ENCODE data around the gene YPEL1. TPM values are rescaled to one million over a fixed set of nuclear protein-coding genes. Genes with fewer than 3 reads are reported as not detected.

Gene YPEL1
- total RNA-seq = 1 to 10 TPM in 1 of 2 experiments, under 1 TPM in 1; 0.99 to 1.2 TPM

DNA sequence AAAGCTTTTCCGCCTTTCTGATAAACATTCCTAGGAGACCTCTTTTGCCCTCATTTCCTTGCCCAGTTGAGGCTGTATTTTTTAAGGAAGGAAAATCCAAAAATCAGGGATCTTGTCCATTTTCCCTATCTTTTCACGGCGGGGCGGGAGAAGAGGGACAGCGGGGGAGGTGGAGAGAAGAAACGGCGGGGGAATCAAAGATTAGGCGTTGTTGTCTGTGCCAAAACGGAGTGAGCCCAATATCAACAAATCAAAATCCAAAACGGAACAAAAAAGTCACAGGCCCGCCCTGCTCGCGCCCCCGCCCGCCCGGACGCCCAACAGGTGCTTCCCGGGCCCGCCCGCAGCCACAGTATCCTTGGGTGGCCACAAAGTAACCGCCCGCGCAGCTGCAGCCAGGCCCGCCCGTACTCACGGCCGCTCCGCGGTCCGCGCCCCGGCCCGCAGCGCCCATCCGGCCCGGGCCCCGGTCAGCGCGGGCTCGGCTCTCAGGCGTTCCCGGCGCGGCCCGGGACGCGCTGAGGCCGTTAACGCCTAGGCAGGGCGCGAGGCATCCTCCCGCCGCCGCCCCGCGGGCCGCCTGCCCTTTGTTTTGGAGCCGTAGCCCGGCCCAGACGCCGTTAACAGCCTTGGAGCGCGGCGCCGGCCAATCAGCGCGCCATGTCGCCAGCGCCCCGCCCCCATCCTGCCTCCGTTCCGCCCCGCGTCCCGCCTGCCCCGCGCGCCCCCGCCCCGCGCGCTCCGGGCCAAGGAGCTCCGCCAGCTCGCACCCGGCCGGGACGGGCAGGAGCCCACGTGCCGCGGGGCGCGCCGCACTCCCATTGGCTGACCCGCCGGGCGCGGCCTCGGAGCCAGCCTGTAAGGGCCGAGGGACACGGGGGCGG, at the start of gene YPEL1:
TSS of gene YPEL1 (minus strand) at position 595 of the 884 bp plus-strand sequence. CDS start 25,050 bp downstream, outside the sequence.
- ChIA-PET POLR2A (interaction anchor here (1.0 to 2.9 kb wide), 3 partner anchors 12 to 30 kb away, joined by 5 to 10 read pairs (median 5); no protein-coding TSS in a partner anchor), CTCF (interaction anchor here (1.0 to 2.1 kb wide), 3 partner anchors 86 to 217 kb away, joined by 3 to 9 read pairs (median 5); partner anchors contain the start of gene PPM1F)
- intact Hi-C loops (cut with micrococcal nuclease) = loop anchor here (10.0 kb wide), 1 partner anchor 209 kb away; no protein-coding TSS in a partner anchor
- Mint-ChIP-seq H3K36me3 (ENCODE audit: low read depth) (no peaks in the 10 kb centered on the region), H3K4me1 (ENCODE audit: low read depth) (peaks cover 12% of the 10 kb centered on the region), H3K9me3 (no peaks in the 10 kb centered on the region), H3K27me3 (no peaks in the 10 kb centered on the region), H3K4me3 (peak within 1 kb of the TSS; percentile 79), H3K27ac (peak within 1 kb of the TSS; percentile 60)
- peak; percentile 92 for ATAC-seq
- peak; percentile 93 for DNase-seq
- TF ChIP-seq CTCF (IDR thresholded peaks at IDR 0.05) = no peak

GRCh38 chr22:21780259-21780658, 44.7 kb upstream of the YPEL1 start:
- H3K27me3 Mint-ChIP-seq = no peaks in the 10 kb centered on the region
- DNase-seq (no peak), ATAC-seq (no peak)
- no peak overlapping the region for H3K27ac Mint-ChIP-seq
- H3K4me1 Mint-ChIP-seq (ENCODE audit: low read depth) = peaks cover 13% of the 10 kb centered on the region
- H3K36me3 Mint-ChIP-seq (ENCODE audit: low read depth) = peaks cover 24% of the 10 kb centered on the region
- POLR2A ChIA-PET = interaction anchor here (0.6 kb wide), 1 partner anchor 80 kb away, joined by 3 read pairs; no protein-coding TSS in a partner anchor
- H3K4me3 Mint-ChIP-seq = no peak overlapping the region
- CTCF ChIA-PET = interaction anchor here (0.8 to 1.3 kb wide), 4 partner anchors 8 to 172 kb away, joined by 3 to 6 read pairs (median 4); partner anchors contain the start of gene PPM1F
- intact Hi-C loops (cut with micrococcal nuclease) = no loop called here
- H3K9me3 Mint-ChIP-seq = no peaks in the 10 kb centered on the region
- TF ChIP-seq CTCF (IDR thresholded peaks at IDR 0.05) = no peak

- peaks cover 13% of the 10 kb centered on the region for H3K4me1 Mint-ChIP-seq (ENCODE audit: low read depth)
- peaks cover 20% of the 10 kb centered on the region for H3K36me3 Mint-ChIP-seq (ENCODE audit: low read depth)
- no peaks in the 10 kb centered on the region for H3K27me3 Mint-ChIP-seq
- no peak for DNase-seq
- ChIA-PET CTCF (interaction anchor here (0.8 to 1.1 kb wide), 2 partner anchors 9 to 12 kb away, joined by 3 to 5 read pairs; no protein-coding TSS in a partner anchor), POLR2A (no interaction called here)
- ATAC-seq = no peak
- H3K4me3 Mint-ChIP-seq = no peak overlapping the region
- no peak for TF ChIP-seq CTCF (IDR thresholded peaks at IDR 0.05)
- intact Hi-C loops (cut with micrococcal nuclease) = no loop called here
- H3K9me3 Mint-ChIP-seq = no peaks in the 10 kb centered on the region
- no peak overlapping the region for H3K27ac Mint-ChIP-seq
Measured at GRCh38 chr22:21779444-21779843, 43.9 kb upstream of the YPEL1 start.

- Mint-ChIP-seq H3K36me3 (ENCODE audit: low read depth) (peaks cover 18% of the 10 kb centered on the region), H3K27me3 (no peaks in the 10 kb centered on the region), H3K9me3 (no peaks in the 10 kb centered on the region), H3K4me3 (no peak overlapping the region), H3K27ac (no peak overlapping the region), H3K4me1 (ENCODE audit: low read depth) (peaks cover 13% of the 10 kb centered on the region)
- ChIA-PET CTCF (no interaction called here), POLR2A (interaction anchor here (1.1 kb wide), 1 partner anchor 76 kb away, joined by 3 read pairs; no protein-coding TSS in a partner anchor)
- DNase-seq (no peak), ATAC-seq (no peak)
- intact Hi-C loops (cut with micrococcal nuclease) = no loop called here
- no peak for TF ChIP-seq CTCF (IDR thresholded peaks at IDR 0.05)
Measured at GRCh38 chr22:21778705-21779363, 43.2 kb upstream of the YPEL1 start.

Measured in activated CD8-positive, alpha-beta T cell treated with anti-CD3 and anti-CD28 coated beads for 36 hours (primary cell).